Memory B cell (primary cell): ENCODE data around the gene NELFA.

Source experiments
- ATAC-seq: fragments of 150-1000 bp; cut with Tn5 transposase; 2 replicates; pipeline ENCODE4 v1.10.0; 2021; ENCODE audit warnings: low read depth, mild to moderate bottlenecking, moderate library complexity
- DNase-seq, 2 donors: peaks; one replicate each; pipeline ENCODE4 v3.0.0; 2022; ENCODE audit warnings: low spot score in 2 of 2
- H3K27ac Mint-ChIP-seq: one replicate; pipeline ENCODE4 v1.8.0; 2022; ENCODE audit warnings: mild to moderate bottlenecking, moderate library complexity, mixed read lengths
- H3K27me3 Mint-ChIP-seq: one replicate; pipeline ENCODE4 v1.8.0; 2022; ENCODE audit warnings: mixed read lengths
- H3K36me3 Mint-ChIP-seq: one replicate; pipeline ENCODE4 v1.8.0; 2022; ENCODE audit warnings: mild to moderate bottlenecking, mixed read lengths
- H3K4me1 Mint-ChIP-seq: one replicate; pipeline ENCODE4 v1.8.0; 2022; ENCODE audit warnings: mixed read lengths
- H3K4me3 Mint-ChIP-seq: one replicate; pipeline ENCODE4 v1.8.0; 2022; ENCODE audit warnings: mild to moderate bottlenecking, moderate library complexity, mixed read lengths
- H3K9me3 Mint-ChIP-seq: one replicate; pipeline ENCODE4 v1.8.0; 2022; ENCODE audit warnings: mixed read lengths

NELFA gene

GRCh38 chr4:1985780-1986577 is 22.8 kb downstream of the NELFA start:
- H3K27ac Mint-ChIP-seq = no peak overlapping the region
- peaks cover 3% of the 10 kb centered on the region for H3K4me1 Mint-ChIP-seq
- H3K4me3 Mint-ChIP-seq = no peak overlapping the region
- H3K36me3 Mint-ChIP-seq = peaks cover 20% of the 10 kb centered on the region
- ATAC-seq (no peak), DNase-seq (no peak)
- no peaks in the 10 kb centered on the region for H3K9me3 Mint-ChIP-seq
- H3K27me3 Mint-ChIP-seq = no peaks in the 10 kb centered on the region

GRCh38 chr4:1985294-1985693 is 23.5 kb downstream of the NELFA start:
- Mint-ChIP-seq H3K27me3 (no peaks in the 10 kb centered on the region), H3K36me3 (peaks cover 18% of the 10 kb centered on the region)
- ATAC-seq = no peak

GRCh38 chr4:1984406-1985191 is 24.2 kb downstream of the NELFA start:
- no peak for DNase-seq
- Mint-ChIP-seq H3K4me1 (peaks cover 3% of the 10 kb centered on the region), H3K4me3 (no peak overlapping the region), H3K27me3 (no peaks in the 10 kb centered on the region), H3K27ac (no peak overlapping the region), H3K9me3 (no peaks in the 10 kb centered on the region), H3K36me3 (peaks cover 18% of the 10 kb centered on the region)
- ATAC-seq = no peak

More at GRCh38 chr4:1985294-1985693, 23.5 kb downstream of the NELFA start:
- no peak for DNase-seq
- H3K4me1 Mint-ChIP-seq = peaks cover 3% of the 10 kb centered on the region
- H3K27ac Mint-ChIP-seq = no peak overlapping the region
- no peaks in the 10 kb centered on the region for H3K9me3 Mint-ChIP-seq
- no peak overlapping the region for H3K4me3 Mint-ChIP-seq

GRCh38 chr4:1983846-1984405 is 24.8 kb downstream of the NELFA start:
- ATAC-seq = no peak
- H3K36me3 Mint-ChIP-seq = peaks cover 25% of the 10 kb centered on the region

GRCh38 chr4:1983053-1983845 is 25.5 kb downstream of the NELFA start:
- H3K36me3 Mint-ChIP-seq = peaks cover 29% of the 10 kb centered on the region
- no peak for DNase-seq
- H3K27me3 Mint-ChIP-seq = no peaks in the 10 kb centered on the region
- ATAC-seq = no peak
- H3K27ac Mint-ChIP-seq = no peak overlapping the region
- H3K9me3 Mint-ChIP-seq = no peaks in the 10 kb centered on the region
- no peak overlapping the region for H3K4me3 Mint-ChIP-seq
- H3K4me1 Mint-ChIP-seq = peaks cover 3% of the 10 kb centered on the region

More at GRCh38 chr4:1983846-1984405, 24.8 kb downstream of the NELFA start:
- no peak overlapping the region for H3K27ac Mint-ChIP-seq
- no peaks in the 10 kb centered on the region for H3K27me3 Mint-ChIP-seq
- no peak for DNase-seq
- no peaks in the 10 kb centered on the region for H3K9me3 Mint-ChIP-seq
- peaks cover 3% of the 10 kb centered on the region for H3K4me1 Mint-ChIP-seq
- H3K4me3 Mint-ChIP-seq = no peak overlapping the region

- H3K36me3 Mint-ChIP-seq = peaks cover 32% of the 10 kb centered on the region
- peaks cover 3% of the 10 kb centered on the region for H3K4me1 Mint-ChIP-seq
- no peak overlapping the region for H3K4me3 Mint-ChIP-seq
- H3K27ac Mint-ChIP-seq = peak overlapping the region; percentile 56
- no peak for ATAC-seq
- DNase-seq = no peak
- H3K27me3 Mint-ChIP-seq = no peaks in the 10 kb centered on the region
- H3K9me3 Mint-ChIP-seq = no peaks in the 10 kb centered on the region
These were observed 26.4 kb downstream of the NELFA start for GRCh38 chr4:1982124-1983052.

GRCh38 chr4:1981251-1982058 is 27.3 kb downstream of the NELFA start:
- H3K36me3 Mint-ChIP-seq = peaks cover 32% of the 10 kb centered on the region
- no peaks in the 10 kb centered on the region for H3K9me3 Mint-ChIP-seq
- H3K4me1 Mint-ChIP-seq = peaks cover 3% of the 10 kb centered on the region
- DNase-seq = no peak
- H3K27ac Mint-ChIP-seq = peak overlapping the region; percentile 56
- H3K27me3 Mint-ChIP-seq = no peaks in the 10 kb centered on the region
- no peak for ATAC-seq
- H3K4me3 Mint-ChIP-seq = no peak overlapping the region

- no peak overlapping the region for H3K4me3 Mint-ChIP-seq
- H3K27me3 Mint-ChIP-seq = no peaks in the 10 kb centered on the region
- H3K27ac Mint-ChIP-seq = peak overlapping the region; percentile 54
- H3K9me3 Mint-ChIP-seq = no peaks in the 10 kb centered on the region
- peaks cover 34% of the 10 kb centered on the region for H3K36me3 Mint-ChIP-seq
- DNase-seq (no peak), ATAC-seq (no peak)
- peaks cover 3% of the 10 kb centered on the region for H3K4me1 Mint-ChIP-seq
These were observed 28.2 kb downstream of the NELFA start for GRCh38 chr4:1980561-1981041.

- Mint-ChIP-seq H3K27ac (peak overlapping the region; percentile 54), H3K9me3 (no peaks in the 10 kb centered on the region), H3K36me3 (peaks cover 37% of the 10 kb centered on the region), H3K27me3 (no peaks in the 10 kb centered on the region), H3K4me1 (peaks cover 3% of the 10 kb centered on the region), H3K4me3 (no peak overlapping the region)
- DNase-seq = no peak
- ATAC-seq = no peak
These were observed 29.1 kb downstream of the NELFA start for GRCh38 chr4:1979477-1980196.

- Mint-ChIP-seq H3K4me3 (no peak overlapping the region), H3K4me1 (no peaks in the 10 kb centered on the region), H3K27me3 (no peaks in the 10 kb centered on the region), H3K36me3 (peaks cover 36% of the 10 kb centered on the region), H3K27ac (no peak overlapping the region), H3K9me3 (no peaks in the 10 kb centered on the region)
- ATAC-seq = no peak
- DNase-seq = no peak
These were observed 29.9 kb downstream of the NELFA start for GRCh38 chr4:1978741-1979476.

- peaks cover 35% of the 10 kb centered on the region for H3K36me3 Mint-ChIP-seq
- ATAC-seq (no peak), DNase-seq (no peak)
- H3K27me3 Mint-ChIP-seq = no peaks in the 10 kb centered on the region
- H3K4me1 Mint-ChIP-seq = no peaks in the 10 kb centered on the region
- no peak overlapping the region for H3K27ac Mint-ChIP-seq
- no peaks in the 10 kb centered on the region for H3K9me3 Mint-ChIP-seq
- no peak overlapping the region for H3K4me3 Mint-ChIP-seq
These were observed 30.5 kb downstream of the NELFA start for GRCh38 chr4:1978226-1978625.
